ENCODE results near the gene ZNF740.
"Not testable (repeated sequence)": the region's sequence is repeated elsewhere in the genome, so short reads cannot be mapped to it uniquely, and the experiment has no call there.

The ZNF740 gene

GRCh38 chr12:53173085-53173715, 7.3 kb upstream of the ZNF740 start:
- TF ChIP-seq EZH2phosphoT487 (IDR thresholded peaks at IDR 0.05; ENCODE audit: borderline replicate concordance, low read length) (no peak), CTCF (IDR thresholded peaks at IDR 0.05; ENCODE audit: low read depth, low read length, poor library complexity, severe bottlenecking) (no peak)
- no peak overlapping the region for H3K4me3 ChIP-seq (ENCODE audit: low read length)
- no peak overlapping the region for H3K4me2 ChIP-seq (ENCODE audit: low read length)

GRCh38 chr12:53174881-53175491, 5.5 kb upstream of the ZNF740 start:
- no peaks in the 10 kb centered on the region for H3K9me3 ChIP-seq (ENCODE audit: control insufficient read depth, insufficient read depth, low read length)
- H3K36me3 ChIP-seq (ENCODE audit: control insufficient read depth, low read length): no peaks in the 10 kb centered on the region
- no peak overlapping the region for H3K4me2 ChIP-seq (ENCODE audit: low read length)
- no peak for TF ChIP-seq EZH2phosphoT487 (IDR thresholded peaks at IDR 0.05; ENCODE audit: borderline replicate concordance, low read length)
- TF ChIP-seq CTCF (IDR thresholded peaks at IDR 0.05; ENCODE audit: low read depth, low read length, poor library complexity, severe bottlenecking): no peak
- no peak overlapping the region for H3K4me3 ChIP-seq (ENCODE audit: low read length)
- H3K27me3 ChIP-seq (ENCODE audit: control insufficient read depth, low read length): no peaks in the 10 kb centered on the region
- no peak overlapping the region for H3K27ac ChIP-seq (ENCODE audit: low read depth, low read length)
- H3K4me1 ChIP-seq (ENCODE audit: control insufficient read depth, low read length): peaks cover 12% of the 10 kb centered on the region
- no peaks in the 10 kb centered on the region for H3K9me2 ChIP-seq (replicated peaks; ENCODE audit: control insufficient read depth, low read length)
- H3K79me2 ChIP-seq (ENCODE audit: control insufficient read depth, low read length): no peaks in the 10 kb centered on the region
- no peaks in the 10 kb centered on the region for H4K20me1 ChIP-seq (ENCODE audit: control insufficient read depth, insufficient read depth, low read depth, low read length)
- peaks cover 6% of the 10 kb centered on the region for H3F3A ChIP-seq (ENCODE audit: control insufficient read depth, insufficient read depth)

More at GRCh38 chr12:53173085-53173715, 7.3 kb upstream of the ZNF740 start:
- peaks cover 4% of the 10 kb centered on the region; the same call in 1 of the 2 replicates for H3F3A ChIP-seq (ENCODE audit: control insufficient read depth, insufficient read depth)
- H3K9me2 ChIP-seq (replicated peaks; ENCODE audit: control insufficient read depth, low read length): no peaks in the 10 kb centered on the region
- H3K9me3 ChIP-seq (ENCODE audit: control insufficient read depth, insufficient read depth, low read length): no peaks in the 10 kb centered on the region
- no peaks in the 10 kb centered on the region for H3K4me1 ChIP-seq (ENCODE audit: control insufficient read depth, low read length)
- H3K27me3 ChIP-seq (ENCODE audit: control insufficient read depth, low read length): no peaks in the 10 kb centered on the region
- no peaks in the 10 kb centered on the region for H4K20me1 ChIP-seq (ENCODE audit: control insufficient read depth, insufficient read depth, low read depth, low read length)
- H3K36me3 ChIP-seq (ENCODE audit: control insufficient read depth, low read length): no peaks in the 10 kb centered on the region
- H3K27ac ChIP-seq (ENCODE audit: low read depth, low read length): no peak overlapping the region
- H3K79me2 ChIP-seq (ENCODE audit: control insufficient read depth, low read length): no peaks in the 10 kb centered on the region

GRCh38 chr12:53176750-53177149, 3.8 kb upstream of the ZNF740 start:
- TF ChIP-seq EZH2phosphoT487 (IDR thresholded peaks at IDR 0.05; ENCODE audit: borderline replicate concordance, low read length) (no peak), CTCF (IDR thresholded peaks at IDR 0.05; ENCODE audit: low read depth, low read length, poor library complexity, severe bottlenecking) (no peak)
- Histone ChIP-seq H3K9me3 (ENCODE audit: control insufficient read depth, insufficient read depth, low read length) (no peaks in the 10 kb centered on the region), H3K79me2 (ENCODE audit: control insufficient read depth, low read length) (peaks cover 9% of the 10 kb centered on the region), H3K4me3 (ENCODE audit: low read length) (no peak overlapping the region), H3K9me2 (replicated peaks; ENCODE audit: control insufficient read depth, low read length) (no peaks in the 10 kb centered on the region), H4K20me1 (ENCODE audit: control insufficient read depth, insufficient read depth, low read depth, low read length) (no peaks in the 10 kb centered on the region), H3F3A (ENCODE audit: control insufficient read depth, insufficient read depth) (peaks cover 6% of the 10 kb centered on the region), H3K36me3 (ENCODE audit: control insufficient read depth, low read length) (peaks cover 8% of the 10 kb centered on the region), H3K4me2 (ENCODE audit: low read length) (no peak overlapping the region), H3K4me1 (ENCODE audit: control insufficient read depth, low read length) (peaks cover 20% of the 10 kb centered on the region), H3K27ac (ENCODE audit: low read depth, low read length) (no peak overlapping the region), H3K27me3 (ENCODE audit: control insufficient read depth, low read length) (no peaks in the 10 kb centered on the region)

GRCh38 chr12:53177447-53177846, 3.1 kb upstream of the ZNF740 start:
- H3K27me3 ChIP-seq (ENCODE audit: control insufficient read depth, low read length); H3K9me2 ChIP-seq (replicated peaks; ENCODE audit: control insufficient read depth, low read length); H3F3A ChIP-seq (ENCODE audit: control insufficient read depth, insufficient read depth); H4K20me1 ChIP-seq (ENCODE audit: control insufficient read depth, insufficient read depth, low read depth, low read length); H3K4me3 ChIP-seq (ENCODE audit: low read length); H3K4me2 ChIP-seq (ENCODE audit: low read length); H3K27ac ChIP-seq (ENCODE audit: low read depth, low read length); H3K9me3 ChIP-seq (ENCODE audit: control insufficient read depth, insufficient read depth, low read length): not testable (repeated sequence)
- Histone ChIP-seq H3K4me1 (ENCODE audit: control insufficient read depth, low read length) (peaks cover 27% of the 10 kb centered on the region), H3K79me2 (ENCODE audit: control insufficient read depth, low read length) (peaks cover 16% of the 10 kb centered on the region), H3K36me3 (ENCODE audit: control insufficient read depth, low read length) (peaks cover 15% of the 10 kb centered on the region)

GRCh38 chr12:53178803-53179202, 1.7 kb upstream of the ZNF740 start:
- H3K9me3 ChIP-seq (ENCODE audit: control insufficient read depth, insufficient read depth, low read length); H3K27me3 ChIP-seq (ENCODE audit: control insufficient read depth, low read length); H4K20me1 ChIP-seq (ENCODE audit: control insufficient read depth, insufficient read depth, low read depth, low read length); H3K4me3 ChIP-seq (ENCODE audit: low read length); H3K27ac ChIP-seq (ENCODE audit: low read depth, low read length); H3K9me2 ChIP-seq (replicated peaks; ENCODE audit: control insufficient read depth, low read length); H3F3A ChIP-seq (ENCODE audit: control insufficient read depth, insufficient read depth): not testable (repeated sequence)
- Histone ChIP-seq H3K79me2 (ENCODE audit: control insufficient read depth, low read length) (peaks cover 29% of the 10 kb centered on the region), H3K4me2 (ENCODE audit: low read length) (peak overlapping the region; percentile 86), H3K36me3 (ENCODE audit: control insufficient read depth, low read length) (peaks cover 28% of the 10 kb centered on the region), H3K4me1 (ENCODE audit: control insufficient read depth, low read length) (peaks cover 35% of the 10 kb centered on the region)

Data from DOHH2 (cell line).